Measurements from ENCODE around the gene HHAT.

Gene HHAT

DNA sequence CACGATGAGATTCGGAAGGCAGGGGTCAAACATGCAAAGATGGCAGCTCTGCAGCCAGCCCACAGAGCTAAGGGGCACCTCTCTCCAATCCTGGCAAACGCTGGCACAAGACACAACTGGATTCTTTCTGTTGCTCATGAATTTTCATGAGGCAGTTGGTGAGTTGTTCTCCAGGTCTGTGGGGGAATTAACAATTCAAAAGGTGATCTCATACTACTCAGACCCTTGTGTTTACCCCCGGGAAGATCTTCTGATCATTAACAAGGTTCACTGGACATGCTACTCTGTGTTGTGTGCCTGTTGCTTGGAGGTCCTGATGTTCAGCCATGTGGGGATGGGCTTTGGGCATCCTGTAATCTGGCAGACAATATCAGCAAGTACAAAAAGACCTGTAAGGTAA is 128.9 kb downstream of the HHAT start:
- Histone ChIP-seq H4K8ac (ENCODE audit: low read depth, low read length) (no peak overlapping the region), H3K4me3 (ENCODE audit: low read length) (no peak overlapping the region), H2BK15ac (replicated peaks; ENCODE audit: low read depth) (no peak overlapping the region), H2BK120ac (ENCODE audit: low read depth, low read length) (no peak overlapping the region), H3K79me1 (ENCODE audit: low read length) (no peaks in the 10 kb centered on the region), H3K27me3 (ENCODE audit: insufficient read depth, low read length, poor library complexity) (no peaks in the 10 kb centered on the region), H3K4me2 (ENCODE audit: low read length) (no peak overlapping the region), H3K4ac (ENCODE audit: low read depth, low read length) (no peak overlapping the region), H2AK5ac (ENCODE audit: low read length) (no peak overlapping the region), H3K27ac (ENCODE audit: low read depth, low read length) (no peak overlapping the region), H3K36me3 (ENCODE audit: control insufficient read depth, insufficient read depth, low read length) (no peaks in the 10 kb centered on the region), H4K5ac (ENCODE audit: low read length) (no peak overlapping the region), H3K9ac (ENCODE audit: low read length) (no peak overlapping the region), H3K18ac (ENCODE audit: low read length) (no peak overlapping the region), H2BK5ac (ENCODE audit: low read length) (no peak overlapping the region), H3K79me2 (ENCODE audit: control insufficient read depth, insufficient read depth, low read length) (no peaks in the 10 kb centered on the region), H3K56ac (ENCODE audit: low read length) (no peak overlapping the region), H3K23ac (ENCODE audit: low read length) (no peak overlapping the region), H3K4me1 (ENCODE audit: control insufficient read depth, low read depth, low read length) (no peaks in the 10 kb centered on the region)
- no CpG with 5 or more reads among the region's 4 CpGs for WGBS (ENCODE audit: extremely low coverage, insufficient coverage, low lambda C conversion rate)
- no peak for DNase-seq

- no peaks in the 10 kb centered on the region for H3K4me1 ChIP-seq (ENCODE audit: control insufficient read depth, low read depth, low read length)
- no peak overlapping the region for H3K18ac ChIP-seq (ENCODE audit: low read length)
- no peak overlapping the region for H3K56ac ChIP-seq (ENCODE audit: low read length)
- no CpG with 5 or more reads among the region's 11 CpGs for WGBS (ENCODE audit: extremely low coverage, insufficient coverage, low lambda C conversion rate)
- H4K5ac ChIP-seq (ENCODE audit: low read length) = no peak overlapping the region
- no peaks in the 10 kb centered on the region for H3K36me3 ChIP-seq (ENCODE audit: control insufficient read depth, insufficient read depth, low read length)
- H3K9ac ChIP-seq (ENCODE audit: low read length) = no peak overlapping the region
- no peaks in the 10 kb centered on the region for H3K79me1 ChIP-seq (ENCODE audit: low read length)
- H2BK15ac ChIP-seq (replicated peaks; ENCODE audit: low read depth) = no peak overlapping the region
- H3K27me3 ChIP-seq (ENCODE audit: insufficient read depth, low read length, poor library complexity) = no peaks in the 10 kb centered on the region
- no peak overlapping the region for H3K27ac ChIP-seq (ENCODE audit: low read depth, low read length)
- no peak overlapping the region for H3K4me2 ChIP-seq (ENCODE audit: low read length)
- no peak overlapping the region for H3K4me3 ChIP-seq (ENCODE audit: low read length)
- H2BK120ac ChIP-seq (ENCODE audit: low read depth, low read length) = no peak overlapping the region
- no peak overlapping the region for H2BK5ac ChIP-seq (ENCODE audit: low read length)
- no peak overlapping the region for H2AK5ac ChIP-seq (ENCODE audit: low read length)
- H3K79me2 ChIP-seq (ENCODE audit: control insufficient read depth, insufficient read depth, low read length) = no peaks in the 10 kb centered on the region
- H4K8ac ChIP-seq (ENCODE audit: low read depth, low read length) = no peak overlapping the region
- no peak for DNase-seq
- no peak overlapping the region for H3K23ac ChIP-seq (ENCODE audit: low read length)
- no peak overlapping the region for H3K4ac ChIP-seq (ENCODE audit: low read depth, low read length)
These were observed 135.9 kb downstream of the HHAT start for GRCh38 chr1:210464519-210465039.

DNA sequence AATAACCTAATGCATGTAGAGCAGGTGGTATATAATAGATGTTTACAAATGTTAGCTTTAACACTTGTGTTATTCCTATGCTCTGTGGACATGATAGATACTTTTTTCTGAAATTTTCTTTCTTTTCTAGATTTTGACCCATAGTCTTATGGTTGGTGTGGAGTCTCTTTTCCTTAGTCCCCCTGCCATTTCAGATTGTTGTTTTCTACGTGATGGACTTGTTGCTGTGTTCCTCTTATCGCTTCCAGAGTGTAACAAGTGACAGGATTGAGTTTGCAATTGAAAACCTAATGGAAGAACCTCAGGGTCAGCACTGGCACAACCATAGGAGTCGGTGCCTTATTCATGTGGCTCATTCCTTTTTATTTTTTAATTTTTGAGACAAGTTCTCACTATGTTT is 136.4 kb downstream of the HHAT start:
- H2BK5ac ChIP-seq (ENCODE audit: low read length) = no peak overlapping the region
- no peak overlapping the region for H3K4me2 ChIP-seq (ENCODE audit: low read length)
- no CpG with 5 or more reads among the region's 3 CpGs for WGBS (ENCODE audit: extremely low coverage, insufficient coverage, low lambda C conversion rate)

DNA sequence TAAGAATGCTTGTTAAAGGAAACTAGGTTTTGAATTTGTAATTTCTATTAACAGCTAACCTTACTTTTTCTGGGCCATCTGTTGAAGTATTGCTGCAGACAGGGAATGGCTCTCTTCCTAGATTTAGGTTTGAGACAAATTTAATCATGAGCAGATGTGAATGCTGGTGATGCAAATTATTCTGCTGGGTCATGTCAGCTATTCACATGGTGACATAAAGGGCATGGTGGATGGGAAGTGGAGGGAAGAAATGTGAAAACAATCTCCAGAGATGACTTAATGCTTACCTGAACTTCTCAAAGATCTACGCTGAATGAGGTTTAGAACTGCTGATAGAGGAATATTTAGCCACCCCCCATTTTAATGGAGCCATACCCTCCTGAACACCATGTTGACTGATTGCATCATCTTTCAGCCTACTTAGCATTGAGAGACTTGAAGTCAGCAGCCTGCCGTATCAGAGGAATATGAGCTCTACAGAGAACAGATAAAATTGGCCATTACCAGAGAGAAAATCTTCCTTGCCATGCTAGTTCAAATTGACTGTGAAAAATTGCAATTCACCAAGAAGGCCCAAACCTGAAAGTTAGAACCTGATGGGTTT is 138.8 kb downstream of the HHAT start:
- Histone ChIP-seq H3K4me1 (ENCODE audit: control insufficient read depth, low read depth, low read length) (no peaks in the 10 kb centered on the region), H3K9ac (ENCODE audit: low read length) (no peak overlapping the region), H3K4ac (ENCODE audit: low read depth, low read length) (no peak overlapping the region), H3K79me2 (ENCODE audit: control insufficient read depth, insufficient read depth, low read length) (no peaks in the 10 kb centered on the region), H3K23ac (ENCODE audit: low read length) (no peak overlapping the region), H3K56ac (ENCODE audit: low read length) (no peak overlapping the region), H3K79me1 (ENCODE audit: low read length) (no peaks in the 10 kb centered on the region), H2AK5ac (ENCODE audit: low read length) (no peak overlapping the region), H4K5ac (ENCODE audit: low read length) (no peak overlapping the region), H3K36me3 (ENCODE audit: control insufficient read depth, insufficient read depth, low read length) (no peaks in the 10 kb centered on the region), H2BK120ac (ENCODE audit: low read depth, low read length) (no peak overlapping the region), H3K18ac (ENCODE audit: low read length) (no peak overlapping the region), H3K27ac (ENCODE audit: low read depth, low read length) (no peak overlapping the region), H3K27me3 (ENCODE audit: insufficient read depth, low read length, poor library complexity) (no peaks in the 10 kb centered on the region), H4K8ac (ENCODE audit: low read depth, low read length) (no peak overlapping the region), H2BK5ac (ENCODE audit: low read length) (no peak overlapping the region), H3K4me2 (ENCODE audit: low read length) (no peak overlapping the region), H3K4me3 (ENCODE audit: low read length) (no peak overlapping the region), H2BK15ac (replicated peaks; ENCODE audit: low read depth) (no peak overlapping the region)
- WGBS (ENCODE audit: extremely low coverage, insufficient coverage, low lambda C conversion rate) = no CpG with 5 or more reads among the region's 2 CpGs
- no peak for DNase-seq

More for the DNA sequence above, 136.4 kb downstream of the HHAT start:
- Histone ChIP-seq H3K9ac (ENCODE audit: low read length) (no peak overlapping the region), H3K4me1 (ENCODE audit: control insufficient read depth, low read depth, low read length) (no peaks in the 10 kb centered on the region), H3K27me3 (ENCODE audit: insufficient read depth, low read length, poor library complexity) (no peaks in the 10 kb centered on the region), H2AK5ac (ENCODE audit: low read length) (no peak overlapping the region), H3K79me2 (ENCODE audit: control insufficient read depth, insufficient read depth, low read length) (no peaks in the 10 kb centered on the region), H4K5ac (ENCODE audit: low read length) (no peak overlapping the region), H3K56ac (ENCODE audit: low read length) (no peak overlapping the region), H3K4ac (ENCODE audit: low read depth, low read length) (no peak overlapping the region), H3K79me1 (ENCODE audit: low read length) (no peaks in the 10 kb centered on the region), H3K18ac (ENCODE audit: low read length) (no peak overlapping the region), H2BK15ac (replicated peaks; ENCODE audit: low read depth) (no peak overlapping the region), H3K36me3 (ENCODE audit: control insufficient read depth, insufficient read depth, low read length) (no peaks in the 10 kb centered on the region), H3K27ac (ENCODE audit: low read depth, low read length) (no peak overlapping the region), H4K8ac (ENCODE audit: low read depth, low read length) (no peak overlapping the region), H2BK120ac (ENCODE audit: low read depth, low read length) (no peak overlapping the region), H3K23ac (ENCODE audit: low read length) (no peak overlapping the region), H3K4me3 (ENCODE audit: low read length) (no peak overlapping the region)
- DNase-seq = no peak

DNA sequence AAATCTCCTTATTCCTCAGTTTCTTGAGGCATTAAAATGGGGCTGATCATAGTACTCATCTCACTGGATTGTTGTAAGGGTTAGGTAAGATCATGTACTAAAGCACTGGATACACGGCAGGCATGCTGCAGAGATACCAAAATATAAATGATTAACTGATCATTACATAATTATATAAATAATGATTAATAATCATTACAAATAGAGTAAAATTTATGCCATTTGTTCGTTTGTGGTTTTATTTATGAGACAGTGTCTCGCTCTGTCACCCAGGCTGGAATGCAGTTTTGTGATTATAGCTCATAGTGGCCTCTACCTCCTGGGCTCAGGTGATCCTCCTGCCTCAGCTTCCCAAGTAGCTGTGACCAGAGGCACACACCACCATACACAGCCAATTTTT is 140.7 kb downstream of the HHAT start:
- H4K5ac ChIP-seq (ENCODE audit: low read length) = no peak overlapping the region
- no peaks in the 10 kb centered on the region for H3K36me3 ChIP-seq (ENCODE audit: control insufficient read depth, insufficient read depth, low read length)
- no peak overlapping the region for H2BK15ac ChIP-seq (replicated peaks; ENCODE audit: low read depth)
- H3K4me3 ChIP-seq (ENCODE audit: low read length) = no peak overlapping the region
- H3K9ac ChIP-seq (ENCODE audit: low read length) = no peak overlapping the region
- no peak overlapping the region for H3K4me2 ChIP-seq (ENCODE audit: low read length)
- no peak overlapping the region for H4K8ac ChIP-seq (ENCODE audit: low read depth, low read length)
- no peak overlapping the region for H2AK5ac ChIP-seq (ENCODE audit: low read length)
- no peaks in the 10 kb centered on the region for H3K79me1 ChIP-seq (ENCODE audit: low read length)
- no peaks in the 10 kb centered on the region for H3K79me2 ChIP-seq (ENCODE audit: control insufficient read depth, insufficient read depth, low read length)
- H3K18ac ChIP-seq (ENCODE audit: low read length) = no peak overlapping the region
- no peak overlapping the region for H3K4ac ChIP-seq (ENCODE audit: low read depth, low read length)
- no CpG with 5 or more reads among the region's 3 CpGs for WGBS (ENCODE audit: extremely low coverage, insufficient coverage, low lambda C conversion rate)
- H3K4me1 ChIP-seq (ENCODE audit: control insufficient read depth, low read depth, low read length) = no peaks in the 10 kb centered on the region
- DNase-seq = no peak
- H2BK5ac ChIP-seq (ENCODE audit: low read length) = no peak overlapping the region
- H3K27ac ChIP-seq (ENCODE audit: low read depth, low read length) = no peak overlapping the region
- H3K27me3 ChIP-seq (ENCODE audit: insufficient read depth, low read length, poor library complexity) = no peaks in the 10 kb centered on the region
- no peak overlapping the region for H2BK120ac ChIP-seq (ENCODE audit: low read depth, low read length)
- H3K23ac ChIP-seq (ENCODE audit: low read length) = no peak overlapping the region
- no peak overlapping the region for H3K56ac ChIP-seq (ENCODE audit: low read length)

DNA sequence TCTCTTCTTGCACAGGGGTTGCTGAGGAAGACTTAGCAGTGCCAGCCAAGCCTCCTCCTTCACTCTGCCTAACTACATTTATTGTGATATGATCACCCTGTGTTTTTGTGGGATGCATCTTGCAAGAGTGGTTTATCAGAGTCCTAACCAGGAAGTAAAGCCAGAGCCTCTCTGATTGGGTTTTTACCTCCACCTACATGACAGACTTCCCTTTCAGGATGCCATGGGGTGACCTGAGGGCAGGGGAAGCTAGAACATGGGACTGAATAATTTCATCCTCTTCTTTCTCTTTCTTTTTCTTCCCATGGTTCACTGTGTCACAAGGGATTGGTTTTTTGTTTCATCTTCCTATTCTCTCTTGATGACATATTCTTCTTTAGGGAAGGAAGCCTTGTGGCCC is 146.6 kb downstream of the HHAT start:
- Histone ChIP-seq H2BK15ac (replicated peaks; ENCODE audit: low read depth) (no peak overlapping the region), H3K4me2 (ENCODE audit: low read length) (no peak overlapping the region), H3K79me2 (ENCODE audit: control insufficient read depth, insufficient read depth, low read length) (no peaks in the 10 kb centered on the region), H3K56ac (ENCODE audit: low read length) (no peak overlapping the region), H3K23ac (ENCODE audit: low read length) (no peak overlapping the region), H4K5ac (ENCODE audit: low read length) (no peak overlapping the region), H3K4me3 (ENCODE audit: low read length) (no peak overlapping the region), H3K27ac (ENCODE audit: low read depth, low read length) (no peak overlapping the region), H3K36me3 (ENCODE audit: control insufficient read depth, insufficient read depth, low read length) (no peaks in the 10 kb centered on the region), H3K4me1 (ENCODE audit: control insufficient read depth, low read depth, low read length) (no peaks in the 10 kb centered on the region), H2BK5ac (ENCODE audit: low read length) (no peak overlapping the region), H3K27me3 (ENCODE audit: insufficient read depth, low read length, poor library complexity) (no peaks in the 10 kb centered on the region), H2BK120ac (ENCODE audit: low read depth, low read length) (no peak overlapping the region), H2AK5ac (ENCODE audit: low read length) (no peak overlapping the region), H3K18ac (ENCODE audit: low read length) (no peak overlapping the region), H3K79me1 (ENCODE audit: low read length) (no peaks in the 10 kb centered on the region), H4K8ac (ENCODE audit: low read depth, low read length) (no peak overlapping the region), H3K4ac (ENCODE audit: low read depth, low read length) (no peak overlapping the region), H3K9ac (ENCODE audit: low read length) (no peak overlapping the region)
- DNase-seq = no peak

Data from mesendoderm (in vitro differentiated cells).